NT2/D1 (cell line): Measurements from ENCODE around the gene SIGLEC11.

ENCODE experiments used
- YY1 ChIP-seq: IDR thresholded peaks from 2 replicates; pipeline ENCODE4 v1.6.1; 2011; ENCODE audit not compliant: insufficient read length, insufficient read depth
- ZNF274 ChIP-seq: IDR thresholded peaks from 2 replicates; pipeline ENCODE4 v1.6.1; 2011; ENCODE audit warnings: mild to moderate bottlenecking, low read depth, low read length

- no peak for TF ChIP-seq ZNF274
- TF ChIP-seq YY1: no peak
These were observed 29.5 kb downstream of the SIGLEC11 start for GRCh38 chr19:49931293-49932040.
